Measurements from ENCODE around the gene ATP6V1F.

GRCh38 chr7:128830231-128831177, 32.2 kb upstream of the ATP6V1F start, which contains the start of gene FLNC:
- TF ChIP-seq CTCF (conservative IDR thresholded peaks at IDR 0.05) (no peak), EZH2 (IDR thresholded peaks at IDR 0.05; ENCODE audit: low read depth) (no peak)

All from PC-9 (cell line).